Measurements from ENCODE around the gene UPK1B.

Gene UPK1B

GRCh38 chr3:119145128-119145499 lies 28.3 kb upstream of the UPK1B start:
- no peaks in the 10 kb centered on the region for H3K9me3 ChIP-seq (ENCODE audit: control insufficient read depth, insufficient read depth, low read depth, low read length)
- no peaks in the 10 kb centered on the region for H3K36me3 ChIP-seq (ENCODE audit: control insufficient read depth in 2 of 2, insufficient read depth in 1 of 2, low read length in 2 of 2)
- TF ChIP-seq PRDM1 (tag by site-specific recombination; IDR thresholded peaks at IDR 0.05), result no peak
- no peak overlapping the region for H3K27ac ChIP-seq (ENCODE audit: extremely low read depth, low read depth, low read length)
- ChIA-PET POLR2A (interaction anchor here (2.0 kb wide), 1 partner anchor 95 kb away, joined by 5 read pairs; the partner anchor contains the start of gene B4GALT4), CTCF (interaction anchor here (0.7 to 2.1 kb wide), 4 partner anchors 11 to 1619 kb away, joined by 3 to 11 read pairs (median 4); partner anchors contain the start of gene B4GALT4)
- no peak overlapping the region for H3K4me3 ChIP-seq (ENCODE audit: low read depth, low read length)
- H3K4me1 ChIP-seq (ENCODE audit: control insufficient read depth, insufficient read depth, low read length), result no peaks in the 10 kb centered on the region

- Histone ChIP-seq H3K27ac (ENCODE audit: extremely low read depth, low read depth, low read length) (no peak within 1 kb of the TSS), H3K4me1 (ENCODE audit: control insufficient read depth, insufficient read depth, low read length) (no peaks in the 10 kb centered on the region), H3K36me3 (ENCODE audit: control insufficient read depth in 2 of 2, insufficient read depth in 1 of 2, low read length in 2 of 2) (no peaks in the 10 kb centered on the region), H3K4me3 (ENCODE audit: low read depth, low read length) (no peak within 1 kb of the TSS), H3K9me3 (ENCODE audit: control insufficient read depth, insufficient read depth, low read depth, low read length) (no peaks in the 10 kb centered on the region)
- TF ChIP-seq PRDM6 (tag by site-specific recombination; IDR thresholded peaks at IDR 0.05) (no peak), CTCF (tag by site-specific recombination; IDR thresholded peaks at IDR 0.05) (peak; percentile 37; the same call in 1 of the 2 replicates), ZNF654 (tag by site-specific recombination; IDR thresholded peaks at IDR 0.05; ENCODE audit: low read depth) (peak; percentile 60)
- ChIA-PET CTCF (interaction anchor here (0.5 to 2.1 kb wide), 6 partner anchors 10 to 628 kb away, joined by 3 to 11 read pairs (median 4); partner anchors contain the start of gene B4GALT4), POLR2A (no interaction called here)
Measured at GRCh38 chr3:119145500-119146167, 27.8 kb upstream of the UPK1B start, which contains the start of gene TEX55. Gene TEX55 (plus strand): TSS chr3:119146165. CDS start chr3:119146190, 25 bp downstream.

GRCh38 chr3:119146578-119147375 lies 26.6 kb upstream of the UPK1B start:
- ChIA-PET CTCF (interaction anchor here (0.6 to 2.1 kb wide), 4 partner anchors 9 to 311 kb away, joined by 3 to 11 read pairs (median 4); partner anchors contain the start of gene B4GALT4), POLR2A (no interaction called here)
- Histone ChIP-seq H3K4me1 (ENCODE audit: control insufficient read depth, insufficient read depth, low read length) (no peaks in the 10 kb centered on the region), H3K27ac (ENCODE audit: extremely low read depth, low read depth, low read length) (no peak overlapping the region), H3K9me3 (ENCODE audit: control insufficient read depth, insufficient read depth, low read depth, low read length) (no peaks in the 10 kb centered on the region), H3K36me3 (ENCODE audit: control insufficient read depth in 2 of 2, insufficient read depth in 1 of 2, low read length in 2 of 2) (no peaks in the 10 kb centered on the region), H3K4me3 (ENCODE audit: low read depth, low read length) (no peak overlapping the region)
- TF ChIP-seq ZNF16 (tag by site-specific recombination; IDR thresholded peaks at IDR 0.05; ENCODE audit: low read depth) (no peak), ZFP69B (tag by site-specific recombination; IDR thresholded peaks at IDR 0.05) (no peak), GLI2 (tag by site-specific recombination; IDR thresholded peaks at IDR 0.05; ENCODE audit: borderline replicate concordance, low read depth) (no peak), ZNF211 (tag by site-specific recombination; IDR thresholded peaks at IDR 0.05; ENCODE audit: low read depth) (no peak), OVOL3 (tag by site-specific recombination; IDR thresholded peaks at IDR 0.05) (no peak), ZNF248 (tag by site-specific recombination; IDR thresholded peaks at IDR 0.05) (no peak), ZNF18 (tag by site-specific recombination; IDR thresholded peaks at IDR 0.05) (no peak), BCL6B (tag by site-specific recombination; IDR thresholded peaks at IDR 0.05) (no peak), ZNF132 (tag by site-specific recombination; IDR thresholded peaks at IDR 0.05; ENCODE audit: borderline replicate concordance) (no peak), ZSCAN23 (tag by site-specific recombination; IDR thresholded peaks at IDR 0.05) (no peak)
